Measurements from ENCODE around the gene IGF1R.

IGF1R gene

DNA sequence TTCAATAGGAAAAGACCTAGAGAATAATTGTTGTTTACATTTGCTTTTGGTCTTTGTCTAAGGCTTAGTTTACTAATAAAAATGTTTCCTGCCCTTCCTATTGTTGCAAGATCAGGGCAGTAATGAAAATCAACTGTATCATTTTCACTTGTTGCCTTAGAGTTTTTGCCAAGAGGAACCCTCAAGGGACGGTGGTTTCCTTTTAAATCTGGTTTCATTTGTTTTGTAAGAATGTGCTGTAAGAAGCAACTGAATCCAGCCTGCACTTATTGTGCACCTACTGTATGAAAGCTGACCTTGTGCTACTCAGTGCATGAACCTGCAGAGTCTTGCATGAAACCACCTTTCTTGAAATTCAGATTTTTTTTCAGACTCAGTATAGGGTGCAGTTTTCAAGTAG lies 5.3 kb downstream of the IGF1R start:
- Mint-ChIP-seq H3K36me3 (ENCODE audit: low read depth) (peaks cover 11% of the 10 kb centered on the region), H3K4me3 (no peak overlapping the region), H3K27me3 (peaks cover 35% of the 10 kb centered on the region), H3K4me1 (ENCODE audit: low read depth) (peaks cover 52% of the 10 kb centered on the region), H3K27ac (no peak overlapping the region), H3K9me3 (no peaks in the 10 kb centered on the region)
- intact Hi-C loops (cut with micrococcal nuclease) = loop anchor here (5.0 kb wide), 1 partner anchor 599 kb away; the partner anchor contains the start of gene LRRC28

DNA sequence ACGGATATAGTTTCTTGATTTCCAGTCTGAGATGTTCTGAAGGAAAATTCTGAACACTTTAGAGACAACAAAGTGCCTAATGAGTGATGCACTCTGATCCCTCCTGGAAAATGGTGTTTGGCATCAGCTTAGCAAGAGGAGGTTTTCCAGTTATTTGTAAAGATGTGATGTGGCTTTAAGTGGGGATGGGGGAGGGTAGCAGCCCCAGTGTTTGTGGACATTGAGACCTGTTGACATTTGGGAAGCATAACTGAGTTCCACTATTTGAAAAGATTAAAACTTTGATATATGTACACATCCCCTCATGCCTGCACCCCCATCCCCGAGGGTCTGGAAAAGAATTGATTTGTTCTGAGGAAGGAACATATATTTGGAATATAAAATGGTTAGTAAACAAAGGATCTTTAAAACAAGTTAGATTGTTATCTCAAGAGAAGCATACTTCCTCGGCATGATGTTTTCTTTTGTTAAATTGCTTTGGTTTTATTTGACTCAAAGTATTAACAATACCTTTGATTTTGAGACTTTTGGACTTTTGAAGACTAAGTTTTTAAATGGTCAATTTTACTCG lies 6.5 kb downstream of the IGF1R start:
- peaks cover 56% of the 10 kb centered on the region for H3K4me1 Mint-ChIP-seq (ENCODE audit: low read depth)
- H3K4me3 Mint-ChIP-seq = no peak overlapping the region
- no peak overlapping the region for H3K27ac Mint-ChIP-seq

GRCh38 chr15:98655732-98656131 lies 7.4 kb downstream of the IGF1R start:
- intact Hi-C loops (cut with micrococcal nuclease) = no loop called here
- Mint-ChIP-seq H3K36me3 (ENCODE audit: low read depth) (peaks cover 6% of the 10 kb centered on the region), H3K27ac (no peak overlapping the region), H3K27me3 (peaks cover 29% of the 10 kb centered on the region), H3K4me3 (no peak overlapping the region), H3K4me1 (ENCODE audit: low read depth) (peaks cover 50% of the 10 kb centered on the region), H3K9me3 (no peaks in the 10 kb centered on the region)

More for the DNA sequence above, 6.5 kb downstream of the IGF1R start:
- Mint-ChIP-seq H3K36me3 (ENCODE audit: low read depth) (peaks cover 10% of the 10 kb centered on the region), H3K9me3 (no peaks in the 10 kb centered on the region), H3K27me3 (peaks cover 35% of the 10 kb centered on the region)
- intact Hi-C loops (cut with micrococcal nuclease) = loop anchor here (5.0 kb wide), 1 partner anchor 597 kb away; the partner anchor contains the start of gene LRRC28

DNA sequence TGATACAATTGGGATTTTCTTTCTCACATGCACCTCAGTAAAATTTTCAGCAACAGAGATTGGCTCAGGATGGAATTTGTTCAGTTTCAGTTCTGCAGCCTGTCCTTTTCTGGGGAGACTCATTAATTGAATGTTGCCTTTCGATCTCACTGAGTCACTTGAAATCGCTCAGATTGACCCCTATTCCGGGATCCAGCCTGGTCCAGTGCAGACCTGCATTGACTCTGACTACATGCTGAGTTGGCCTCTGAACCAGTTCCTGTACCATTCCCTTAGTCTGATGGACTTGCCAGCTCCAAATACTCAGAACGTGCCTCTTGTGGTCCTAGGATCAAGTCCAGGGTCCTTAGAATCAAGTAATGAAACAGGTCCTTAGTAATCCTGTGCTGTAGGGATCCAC lies 9.4 kb downstream of the IGF1R start:
- Mint-ChIP-seq H3K4me1 (ENCODE audit: low read depth) (peaks cover 32% of the 10 kb centered on the region), H3K9me3 (no peaks in the 10 kb centered on the region), H3K27me3 (peaks cover 9% of the 10 kb centered on the region), H3K36me3 (ENCODE audit: low read depth) (peaks cover 6% of the 10 kb centered on the region), H3K4me3 (no peak overlapping the region), H3K27ac (no peak overlapping the region)
- intact Hi-C loops (cut with micrococcal nuclease) = no loop called here

GRCh38 chr15:98658831-98659699 lies 10.7 kb downstream of the IGF1R start:
- Mint-ChIP-seq H3K27ac (no peak overlapping the region), H3K9me3 (no peaks in the 10 kb centered on the region), H3K4me3 (no peak overlapping the region), H3K36me3 (ENCODE audit: low read depth) (peaks cover 6% of the 10 kb centered on the region), H3K4me1 (ENCODE audit: low read depth) (peaks cover 30% of the 10 kb centered on the region), H3K27me3 (peaks cover 3% of the 10 kb centered on the region)
- intact Hi-C loops (cut with micrococcal nuclease) = loop anchor here (1.0 kb wide), 1 partner anchor 140 kb away; no protein-coding TSS in a partner anchor

DNA sequence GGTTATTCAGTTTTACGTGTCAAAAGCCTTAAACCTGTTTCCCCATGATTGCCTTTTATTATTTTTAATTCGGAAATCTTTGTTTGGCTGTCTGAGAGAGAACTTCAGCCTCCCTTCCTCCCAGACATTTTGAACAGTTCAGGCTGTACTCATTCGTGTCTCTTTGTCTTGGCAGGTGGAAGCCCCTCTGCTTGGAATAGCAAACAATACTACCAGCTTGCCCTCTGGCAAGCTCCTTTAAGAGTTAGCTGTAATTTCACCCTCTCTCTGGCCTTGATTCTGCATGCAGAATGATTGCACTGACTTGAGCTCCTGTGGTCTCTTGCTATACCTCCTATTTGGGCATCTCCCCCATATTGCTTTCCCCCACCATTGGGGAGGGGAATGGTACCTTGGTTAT lies 11.7 kb downstream of the IGF1R start:
- Mint-ChIP-seq H3K9me3 (no peaks in the 10 kb centered on the region), H3K36me3 (ENCODE audit: low read depth) (peaks cover 6% of the 10 kb centered on the region), H3K27me3 (no peaks in the 10 kb centered on the region), H3K4me1 (ENCODE audit: low read depth) (peaks cover 23% of the 10 kb centered on the region), H3K4me3 (no peak overlapping the region), H3K27ac (no peak overlapping the region)
- intact Hi-C loops (cut with micrococcal nuclease) = no loop called here

DNA sequence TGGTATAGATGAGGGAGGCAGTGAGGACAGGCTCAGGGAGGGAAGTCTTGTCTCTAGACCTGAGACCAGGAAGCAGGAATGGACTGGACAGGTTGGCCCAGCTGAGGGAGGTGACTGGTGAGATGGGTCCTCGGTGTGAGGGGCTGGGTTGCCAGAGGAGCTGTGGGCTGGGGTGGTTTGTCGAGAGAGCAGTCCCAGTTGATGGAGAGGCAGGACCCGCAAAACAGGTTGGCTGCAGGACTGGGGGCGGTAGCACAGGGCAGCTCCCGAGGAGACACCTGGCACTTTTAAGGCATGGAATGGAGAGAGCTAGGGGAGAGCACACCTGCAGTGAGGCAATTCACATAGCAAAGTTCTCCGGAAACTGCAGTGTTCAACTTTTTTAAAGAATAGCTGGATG lies 14.7 kb downstream of the IGF1R start:
- H3K4me3 Mint-ChIP-seq = no peak overlapping the region
- no peaks in the 10 kb centered on the region for H3K9me3 Mint-ChIP-seq
- no peaks in the 10 kb centered on the region for H3K27me3 Mint-ChIP-seq
- peaks cover 31% of the 10 kb centered on the region for H3K4me1 Mint-ChIP-seq (ENCODE audit: low read depth)
- intact Hi-C loops (cut with micrococcal nuclease) = no loop called here
- no peak overlapping the region for H3K27ac Mint-ChIP-seq
- peaks cover 6% of the 10 kb centered on the region for H3K36me3 Mint-ChIP-seq (ENCODE audit: low read depth)

GRCh38 chr15:98663606-98664005 lies 15.3 kb downstream of the IGF1R start:
- Mint-ChIP-seq H3K9me3 (no peaks in the 10 kb centered on the region), H3K4me1 (ENCODE audit: low read depth) (peaks cover 33% of the 10 kb centered on the region), H3K4me3 (no peak overlapping the region), H3K36me3 (ENCODE audit: low read depth) (peaks cover 6% of the 10 kb centered on the region), H3K27me3 (no peaks in the 10 kb centered on the region), H3K27ac (no peak overlapping the region)
- intact Hi-C loops (cut with micrococcal nuclease) = no loop called here

- Mint-ChIP-seq H3K9me3 (no peaks in the 10 kb centered on the region), H3K27me3 (no peaks in the 10 kb centered on the region), H3K27ac (no peak overlapping the region), H3K4me3 (no peak overlapping the region), H3K4me1 (ENCODE audit: low read depth) (peaks cover 57% of the 10 kb centered on the region), H3K36me3 (ENCODE audit: low read depth) (no peaks in the 10 kb centered on the region)
- intact Hi-C loops (cut with micrococcal nuclease) = no loop called here
Measured at GRCh38 chr15:98666441-98666840, 18.1 kb downstream of the IGF1R start.

GRCh38 chr15:98666841-98667240 lies 18.5 kb downstream of the IGF1R start:
- no peaks in the 10 kb centered on the region for H3K9me3 Mint-ChIP-seq
- no peak overlapping the region for H3K4me3 Mint-ChIP-seq
- intact Hi-C loops (cut with micrococcal nuclease) = no loop called here
- no peak overlapping the region for H3K27ac Mint-ChIP-seq
- H3K4me1 Mint-ChIP-seq (ENCODE audit: low read depth) = peaks cover 57% of the 10 kb centered on the region
- no peaks in the 10 kb centered on the region for H3K27me3 Mint-ChIP-seq
- H3K36me3 Mint-ChIP-seq (ENCODE audit: low read depth) = no peaks in the 10 kb centered on the region

DNA sequence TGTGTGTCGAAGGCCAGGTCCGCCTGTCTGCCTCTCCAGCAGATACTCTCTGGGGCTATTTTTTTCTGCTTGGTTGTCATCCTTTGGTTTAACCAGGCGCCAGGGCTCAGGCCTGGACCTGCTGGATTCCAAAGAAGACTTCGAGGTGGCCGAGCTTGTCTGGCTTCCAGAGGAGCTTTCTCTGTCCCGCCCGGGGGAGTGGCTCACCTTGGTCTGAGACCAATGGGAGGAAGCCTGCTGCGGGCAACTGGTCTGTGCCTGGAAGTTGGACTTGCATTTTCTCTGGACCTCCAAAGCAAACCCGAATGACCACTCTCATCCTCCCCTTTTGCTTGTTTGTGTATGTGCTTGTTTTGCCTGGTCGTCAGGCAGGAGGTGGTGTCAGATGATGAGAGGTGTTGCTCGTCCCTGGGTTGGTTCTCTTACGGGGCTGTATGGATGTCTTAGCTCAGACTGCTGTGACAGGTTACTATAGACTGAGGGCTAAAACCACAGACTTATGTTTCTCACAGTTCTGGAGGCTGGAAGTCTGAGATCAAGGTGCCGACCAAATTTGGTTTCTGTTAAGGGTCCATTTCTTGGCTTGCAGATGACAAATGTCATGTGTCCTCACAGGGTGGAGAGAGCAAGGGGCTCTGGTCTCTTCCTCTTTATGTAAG lies 19.3 kb downstream of the IGF1R start:
- Mint-ChIP-seq H3K4me3 (no peak overlapping the region), H3K27me3 (no peaks in the 10 kb centered on the region), H3K9me3 (no peaks in the 10 kb centered on the region), H3K27ac (no peak overlapping the region), H3K36me3 (ENCODE audit: low read depth) (no peaks in the 10 kb centered on the region), H3K4me1 (ENCODE audit: low read depth) (peaks cover 56% of the 10 kb centered on the region)
- intact Hi-C loops (cut with micrococcal nuclease) = no loop called here

- H3K4me3 Mint-ChIP-seq = no peak overlapping the region
- peaks cover 49% of the 10 kb centered on the region for H3K4me1 Mint-ChIP-seq (ENCODE audit: low read depth)
- H3K27me3 Mint-ChIP-seq = no peaks in the 10 kb centered on the region
- no peaks in the 10 kb centered on the region for H3K9me3 Mint-ChIP-seq
- intact Hi-C loops (cut with micrococcal nuclease) = no loop called here
- no peak overlapping the region for H3K27ac Mint-ChIP-seq
- H3K36me3 Mint-ChIP-seq (ENCODE audit: low read depth) = no peaks in the 10 kb centered on the region
Measured at GRCh38 chr15:98668566-98669308, 20.4 kb downstream of the IGF1R start.

GRCh38 chr15:98669638-98670037 lies 21.3 kb downstream of the IGF1R start:
- no peak overlapping the region for H3K4me3 Mint-ChIP-seq
- H3K27ac Mint-ChIP-seq = no peak overlapping the region
- no peaks in the 10 kb centered on the region for H3K9me3 Mint-ChIP-seq
- peaks cover 49% of the 10 kb centered on the region for H3K4me1 Mint-ChIP-seq (ENCODE audit: low read depth)
- H3K36me3 Mint-ChIP-seq (ENCODE audit: low read depth) = no peaks in the 10 kb centered on the region
- no peaks in the 10 kb centered on the region for H3K27me3 Mint-ChIP-seq
- intact Hi-C loops (cut with micrococcal nuclease) = loop anchor here (10.0 kb wide), 1 partner anchor 65 kb away; no protein-coding TSS in a partner anchor
